ENCODE results near the gene ERBB3. TPM values are rescaled to one million over a fixed set of nuclear protein-coding genes. Genes with fewer than 3 reads are reported as not detected.

Gene ERBB3
- total and polyA plus RNA-seq, 2 of the 4 experiments (the other 2 are of a cell fraction) = 1.4 to 2.2 TPM

DNA sequence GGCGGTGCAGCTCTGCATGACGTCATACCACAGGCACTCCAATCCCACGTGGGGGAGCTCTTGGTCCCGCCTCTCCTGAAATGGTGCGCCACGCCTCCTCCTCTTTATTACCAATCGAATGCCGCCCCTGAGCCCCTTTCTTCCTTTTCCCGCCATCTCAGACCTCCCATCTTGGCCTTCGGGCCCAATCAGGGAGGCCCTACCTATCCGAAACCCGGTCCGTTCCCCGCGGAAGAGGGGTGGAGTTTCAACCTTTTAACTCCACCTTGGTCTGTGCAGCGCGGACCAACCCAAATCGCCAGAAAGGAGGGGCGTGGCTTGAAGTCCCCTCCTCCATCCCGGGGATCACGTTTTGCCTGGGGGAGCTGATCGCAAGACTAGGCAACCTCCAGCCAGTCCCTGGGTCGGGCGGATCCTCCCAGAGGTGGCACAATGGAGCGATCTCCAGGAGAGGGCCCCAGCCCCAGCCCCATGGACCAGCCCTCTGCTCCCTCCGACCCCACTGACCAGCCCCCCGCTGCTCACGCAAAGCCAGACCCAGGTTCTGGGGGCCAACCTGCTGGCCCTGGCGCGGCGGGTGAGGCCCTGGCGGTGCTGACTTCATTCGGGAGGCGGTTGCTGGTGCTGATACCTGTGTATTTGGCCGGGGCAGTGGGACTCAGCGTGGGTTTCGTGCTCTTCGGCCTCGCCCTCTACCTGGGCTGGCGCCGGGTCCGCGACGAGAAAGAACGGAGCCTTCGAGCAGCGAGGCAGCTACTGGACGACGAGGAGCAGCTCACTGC, 48.1 kb downstream of the ERBB3 start, which contains the start of gene ESYT1:
ESYT1 (plus strand) TSS at position 380 of the 782 bp plus-strand sequence; CDS start at position 433, 53 bp downstream.
- Histone ChIP-seq H3K4me3 (ENCODE audit: insufficient read depth, low read depth, low read length) (peak within 1 kb of the TSS; percentile 75), H3K36me3 (ENCODE audit: control insufficient read depth, insufficient read depth, low read length) (peaks cover 24% of the 10 kb centered on the region), H4K20me1 (ENCODE audit: insufficient read depth, low read length) (no peaks in the 10 kb centered on the region), H2AK5ac (ENCODE audit: low read depth, low read length) (peak within 1 kb of the TSS; percentile 97), H3K18ac (ENCODE audit: low read depth, low read length) (peak within 1 kb of the TSS; percentile 7), H3K9me1 (ENCODE audit: insufficient read depth, low read length) (no peaks in the 10 kb centered on the region), H3K4me2 (ENCODE audit: low read depth, low read length) (peak within 1 kb of the TSS; percentile 92), H2AFZ (replicated peaks; ENCODE audit: low read length, poor library complexity) (peak within 1 kb of the TSS; percentile 88), H3K27me3 (ENCODE audit: control insufficient read depth, insufficient read depth, low read length) (no peaks in the 10 kb centered on the region), H2BK120ac (ENCODE audit: low read depth, low read length) (0 out of 2 replicates have a peak within 1 kb of the TSS, but pooled peaks have one; percentile 37), H2AK9ac (replicated peaks; ENCODE audit: low read depth, low read length, poor library complexity) (peak within 1 kb of the TSS; percentile 95), H3K4ac (ENCODE audit: low read depth, low read length) (peak within 1 kb of the TSS; percentile 73), H3K4me1 (ENCODE audit: control insufficient read depth, insufficient read depth, low read length) (peaks cover 6% of the 10 kb centered on the region; the same call in 1 of the 2 replicates), H3K56ac (ENCODE audit: extremely low read depth, insufficient read depth, low read length) (peak within 1 kb of the TSS; percentile 78), H2BK15ac (ENCODE audit: low read depth, low read length) (peak within 1 kb of the TSS; percentile 31; the same call in 1 of the 3 replicates), H4K8ac (ENCODE audit: low read depth in 2 of 2, low read length in 2 of 2) (peak within 1 kb of the TSS; percentile 36 to 72; a peak in 2 of 4 replicates), H4K91ac (ENCODE audit: insufficient read depth, low read depth, low read length) (peak within 1 kb of the TSS; percentile 87), H2BK20ac (ENCODE audit: low read depth, low read length) (no peak within 1 kb of the TSS), H2BK5ac (ENCODE audit: low read depth, low read length, poor library complexity, severe bottlenecking) (peak within 1 kb of the TSS; percentile 61), H4K5ac (ENCODE audit: low read depth, low read length) (0 out of 2 replicates have a peak within 1 kb of the TSS, but pooled peaks have one; percentile 4), H3K27ac (ENCODE audit: insufficient read depth, low read length) (peak within 1 kb of the TSS; percentile 44), H3K9ac (ENCODE audit: low read depth, low read length) (peak within 1 kb of the TSS; percentile 91), H3K9me3 (ENCODE audit: control insufficient read depth, insufficient read depth, low read length) (no peaks in the 10 kb centered on the region), H3K79me1 (ENCODE audit: low read depth in 1 of 2, low read length in 2 of 2) (peaks cover 45 to 70% of the 10 kb centered on the region in 2 experiments), H3K23ac (ENCODE audit: low read depth, low read length) (peak within 1 kb of the TSS; percentile 88), H3K14ac (replicated peaks; ENCODE audit: low read depth, low read length) (peak within 1 kb of the TSS; percentile 85)
- in situ Hi-C loops (cut with MboI; ENCODE audit: low sequenced_read_pairs) (loop anchor here (5.0 kb wide), 1 partner anchor 59 kb away; the partner anchor contains the start of gene SMARCC2), intact Hi-C loops (cut with micrococcal nuclease) (loop anchor here (2.0 kb wide), 2 partner anchors 31 to 61 kb away; partner anchors contain the start of genes MYL6 and SMARCC2), dilution Hi-C loops (cut with HindIII; ENCODE audit: low sequenced_read_pairs, unreplicated experiment) (no loop called here)
- WGBS, 2 experiments (ENCODE audit: extremely low coverage in 2 of 2, insufficient read length in 1 of 2) = 3% methylated on average over 8 of the region's 49 CpGs; no CpG with 5 or more reads in 1 of the 2 experiments
- BruUV-seq (replicated peaks) = TSS peak; percentile 73
- DNase-seq (peak; percentile 100), ATAC-seq (ENCODE audit: low read depth) (peak; percentile 93)
- ChIA-PET POLR2A (ENCODE audit: unreplicated experiment) (interaction anchor here (0.6 to 1.9 kb wide), 5 partner anchors 8 to 94 kb away, joined by 3 to 8 read pairs (median 3); partner anchors contain the start of genes MYL6, RNF41 and ZC3H10), CTCF (interaction anchor here (1.0 to 1.3 kb wide), 3 partner anchors 10 to 81 kb away, joined by 4 to 10 read pairs (median 6); partner anchors contain the start of genes SMARCC2 and ZC3H10)
- TF ChIP-seq FOS (IDR thresholded peaks at IDR 0.05; ENCODE audit: low read depth, low read length) (peak; percentile 40; the same call in 1 of the 2 replicates), MXI1 (IDR thresholded peaks at IDR 0.05; ENCODE audit: borderline replicate concordance, low read depth, low read length) (peak; percentile 81; the same call in 1 of the 2 replicates), NFE2L2 (IDR thresholded peaks at IDR 0.05; ENCODE audit: low read depth, low read length) (no peak), POLR2A (IDR thresholded peaks at IDR 0.05; ENCODE audit: low read depth, low read length) (peak; percentile 71; the same call in 1 of the 2 replicates), USF2 (IDR thresholded peaks at IDR 0.05; ENCODE audit: low read depth, low read length) (peak; percentile 90), CEBPB (IDR thresholded peaks at IDR 0.05; ENCODE audit: low read depth, low read length) (0 out of 2 replicates have a peak, but pooled peaks have one; percentile 42), BHLHE40 (IDR thresholded peaks at IDR 0.05; ENCODE audit: low read depth, low read length) (peak; percentile 95), MAZ (IDR thresholded peaks at IDR 0.05; ENCODE audit: borderline replicate concordance, low read depth, low read length) (peak; percentile 63; the same call in 1 of the 2 replicates), RCOR1 (IDR thresholded peaks at IDR 0.05; ENCODE audit: insufficient replicate concordance, low read length) (no peak)
- TF ChIP-seq, protein P1, sequence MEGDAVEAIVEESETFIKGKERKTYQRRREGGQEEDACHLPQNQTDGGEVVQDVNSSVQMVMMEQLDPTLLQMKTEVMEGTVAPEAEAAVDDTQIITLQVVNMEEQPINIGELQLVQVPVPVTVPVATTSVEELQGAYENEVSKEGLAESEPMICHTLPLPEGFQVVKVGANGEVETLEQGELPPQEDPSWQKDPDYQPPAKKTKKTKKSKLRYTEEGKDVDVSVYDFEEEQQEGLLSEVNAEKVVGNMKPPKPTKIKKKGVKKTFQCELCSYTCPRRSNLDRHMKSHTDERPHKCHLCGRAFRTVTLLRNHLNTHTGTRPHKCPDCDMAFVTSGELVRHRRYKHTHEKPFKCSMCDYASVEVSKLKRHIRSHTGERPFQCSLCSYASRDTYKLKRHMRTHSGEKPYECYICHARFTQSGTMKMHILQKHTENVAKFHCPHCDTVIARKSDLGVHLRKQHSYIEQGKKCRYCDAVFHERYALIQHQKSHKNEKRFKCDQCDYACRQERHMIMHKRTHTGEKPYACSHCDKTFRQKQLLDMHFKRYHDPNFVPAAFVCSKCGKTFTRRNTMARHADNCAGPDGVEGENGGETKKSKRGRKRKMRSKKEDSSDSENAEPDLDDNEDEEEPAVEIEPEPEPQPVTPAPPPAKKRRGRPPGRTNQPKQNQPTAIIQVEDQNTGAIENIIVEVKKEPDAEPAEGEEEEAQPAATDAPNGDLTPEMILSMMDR (conservative IDR thresholded peaks at IDR 0.05; ENCODE audit: low read depth, low read length) = no peak

Data from IMR-90 (cell line).